Omental fat pad (tissue), 4 donors: ENCODE results near the gene CASK. TPM values are rescaled to one million over a fixed set of nuclear protein-coding genes. Genes with fewer than 3 reads are reported as not detected.

Experiments
- ATAC-seq: fragments of 150-250 bp; one replicate; pipeline ENCODE4 v1.9.1; 2016; ENCODE audit warnings: mild to moderate bottlenecking, moderate library complexity; ENCODE audit not compliant: low FRiP score
- DNase-seq: peaks from one replicate; pipeline ENCODE4 v3.0.0-alpha.2; 2019; ENCODE audit warnings: low spot score
- CTCF ChIP-seq, 3 donors: fragments of 450-650 bp; IDR thresholded peaks; one replicate each; pipeline ENCODE4 v1.5.1; 2016 to 2017; ENCODE audit warnings: antibody characterized with exemption in 3 of 3, mild to moderate bottlenecking in 3 of 3, moderate library complexity in 2 of 3
- total RNA-seq, 4 donors: library from RNA; depleted of rRNA; stranded (reverse); fragments of >200 nt; gene quantifications; one replicate each; pipeline ENCODE4 v1.1.0, GENCODE V29; 2016

The CASK gene
- total RNA-seq, 4 donors from 2014 or later, result 26.8 to 42.4 (median 32.9) TPM

GRCh38 chrX:41705680-41706374 is 217.5 kb downstream of the CASK start:
- DNase-seq, result no peak
- TF ChIP-seq CTCF (IDR thresholded peaks at IDR 0.05), result no peak
- no peak for ATAC-seq

GRCh38 chrX:41705042-41705441 is 218.3 kb downstream of the CASK start:
- DNase-seq (no peak), ATAC-seq (no peak)
- no peak for TF ChIP-seq CTCF (IDR thresholded peaks at IDR 0.05)

GRCh38 chrX:41703574-41704029 is 219.8 kb downstream of the CASK start:
- no peak for TF ChIP-seq CTCF (IDR thresholded peaks at IDR 0.05)
- ATAC-seq (no peak), DNase-seq (no peak)

GRCh38 chrX:41695426-41695825 is 227.9 kb downstream of the CASK start:
- no peak for TF ChIP-seq CTCF (IDR thresholded peaks at IDR 0.05)
- no peak for DNase-seq
- ATAC-seq, result no peak

- ATAC-seq, result no peak
- TF ChIP-seq CTCF (IDR thresholded peaks at IDR 0.05), result no peak
- no peak for DNase-seq
Observed at GRCh38 chrX:41693024-41693423, 230.3 kb downstream of the CASK start.

- no peak for ATAC-seq
- DNase-seq, result no peak
- TF ChIP-seq CTCF (IDR thresholded peaks at IDR 0.05), result no peak
Observed at GRCh38 chrX:41692162-41692749, 231.1 kb downstream of the CASK start.

GRCh38 chrX:41689711-41690110 is 233.6 kb downstream of the CASK start:
- no peak for TF ChIP-seq CTCF (IDR thresholded peaks at IDR 0.05)
- ATAC-seq (no peak), DNase-seq (no peak)
